ENCODE data around the gene PACS1.
"Not testable (repeated sequence)": the region's sequence is repeated elsewhere in the genome, so short reads cannot be mapped to it uniquely, and the experiment has no call there.

The PACS1 gene

GRCh38 chr11:66112601-66113499, 42.8 kb downstream of the PACS1 start:
- no peak for FAIRE-seq

DNA sequence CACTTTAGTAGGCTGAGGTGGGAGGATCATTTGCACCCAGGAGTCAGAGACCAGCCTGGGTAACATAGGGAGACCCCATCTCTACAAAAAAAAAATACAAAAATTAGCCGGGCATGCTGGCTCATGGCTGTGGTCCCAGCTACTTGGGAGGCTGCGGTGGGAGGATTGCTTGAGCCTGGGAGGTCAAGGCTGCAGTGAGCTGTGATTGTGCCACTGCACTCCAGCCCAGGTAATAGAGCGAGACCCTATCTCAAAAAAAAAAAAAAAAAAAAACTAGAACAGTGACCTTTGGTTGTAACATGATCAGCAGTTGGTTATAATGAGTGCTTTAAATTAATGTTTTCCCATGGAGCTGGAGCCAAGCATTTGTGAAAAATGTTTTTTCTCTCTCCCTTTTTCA, 44.9 kb downstream of the PACS1 start:
- not testable (repeated sequence) for FAIRE-seq

DNA sequence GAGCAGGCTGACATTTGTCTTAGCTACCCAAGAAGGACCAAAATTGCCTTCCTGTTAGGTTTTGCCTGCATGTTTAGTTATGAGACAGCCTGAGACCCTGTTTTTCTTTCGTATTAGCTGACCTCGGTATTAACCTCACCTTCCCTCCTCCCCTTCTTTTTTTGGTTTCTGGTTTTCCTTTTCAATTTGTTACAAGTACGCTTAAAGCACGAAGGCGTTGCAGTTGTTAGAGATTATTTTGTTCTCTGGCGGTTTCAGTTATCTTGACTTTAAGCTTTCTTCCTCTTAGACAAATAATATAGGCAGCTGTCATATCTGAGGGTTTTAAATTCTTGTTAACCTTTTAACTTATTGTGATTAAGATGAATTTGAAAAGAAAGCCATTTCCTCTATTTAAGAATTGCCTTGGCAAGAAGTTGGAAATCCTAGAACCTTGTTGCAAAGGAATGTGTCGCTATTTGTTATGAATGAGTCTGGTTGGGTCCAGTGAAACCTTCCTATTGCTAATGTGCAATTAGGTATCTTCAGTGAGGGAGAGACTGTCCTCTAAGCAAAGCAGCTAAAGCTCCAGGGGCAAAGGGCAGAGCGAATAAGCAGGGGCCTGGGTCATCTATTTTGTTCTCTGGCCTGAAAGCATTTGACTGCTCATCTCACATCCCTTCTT, 45.7 kb downstream of the PACS1 start:
- FAIRE-seq = no peak

- no peak for FAIRE-seq
These were observed 46.7 kb downstream of the PACS1 start for GRCh38 chr11:66116576-66117361.

DNA sequence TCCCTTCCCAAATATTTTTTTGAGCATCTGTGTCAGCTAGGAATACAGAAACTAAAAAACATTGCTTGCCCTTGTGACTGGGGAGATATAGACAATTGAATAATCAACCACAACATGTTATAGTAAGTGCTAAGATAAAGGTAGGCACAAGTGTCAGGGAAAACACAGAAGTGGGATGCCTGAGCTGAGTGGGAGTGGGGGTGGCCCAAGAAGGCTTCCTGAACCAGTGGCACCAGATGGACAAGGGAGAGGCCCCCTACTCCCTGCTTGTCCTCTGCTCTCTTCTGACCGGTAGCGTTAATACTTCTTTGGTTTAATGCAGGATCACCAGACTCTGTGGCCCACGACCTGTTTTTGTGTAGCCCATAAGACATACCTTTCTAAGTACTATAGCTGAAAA, 48.8 kb downstream of the PACS1 start:
- no peak for FAIRE-seq

DNA sequence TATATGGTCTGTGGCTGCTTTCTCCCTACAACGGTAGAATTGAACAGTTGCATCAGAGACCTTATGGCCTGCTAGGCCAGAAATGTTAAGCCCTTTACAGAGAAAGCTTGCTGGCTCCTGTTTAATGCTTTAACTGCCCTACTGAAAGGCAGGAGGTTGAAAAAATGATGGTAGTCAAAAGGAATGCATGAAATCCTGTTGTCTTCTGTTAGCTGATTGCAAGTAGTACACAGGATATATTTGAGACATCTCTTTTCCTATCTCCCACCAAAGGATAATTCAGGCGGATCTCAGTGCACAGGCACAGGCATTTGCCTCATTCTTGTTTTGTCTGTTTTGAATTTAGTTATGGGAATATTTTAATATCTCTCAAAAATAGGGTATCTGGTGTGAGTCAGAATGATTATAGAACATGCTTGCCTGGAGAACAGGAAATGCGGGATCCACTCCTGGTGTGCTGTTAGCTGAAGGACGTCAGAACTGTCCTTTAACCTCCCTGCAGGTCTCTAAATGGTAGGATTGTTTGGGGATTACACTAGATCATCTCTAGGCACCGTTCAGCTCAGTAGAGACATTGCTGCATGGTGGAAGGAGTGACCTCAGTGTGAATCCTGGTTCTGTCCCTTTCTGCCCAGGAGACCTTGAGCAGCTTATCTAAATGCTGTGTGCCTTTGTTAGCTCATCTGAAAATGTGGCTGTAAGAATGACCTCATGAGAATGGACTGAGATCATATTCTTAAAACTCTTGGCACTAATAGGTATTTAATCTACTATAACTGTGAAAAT, 49.5 kb downstream of the PACS1 start:
- FAIRE-seq = no peak

DNA sequence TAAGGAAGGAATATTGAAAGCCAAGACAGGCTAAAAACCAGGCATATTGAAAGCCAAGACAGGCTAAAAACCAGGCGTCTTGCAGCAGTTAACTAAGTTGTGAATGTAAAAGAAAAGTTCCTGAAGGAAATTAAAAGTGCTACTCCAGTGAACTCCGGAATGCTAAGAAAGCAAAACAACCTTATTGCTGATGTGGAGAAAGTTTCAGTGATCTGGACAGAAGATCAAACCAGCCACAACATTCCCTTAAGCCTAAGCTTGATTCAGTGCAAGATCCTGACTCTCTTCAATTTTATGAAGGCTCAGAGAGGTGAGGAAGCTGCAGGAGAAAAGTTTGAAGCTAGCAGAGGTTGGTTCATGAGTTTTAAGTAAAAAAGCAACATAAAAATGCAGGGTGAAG, 51.4 kb downstream of the PACS1 start:
- no peak for FAIRE-seq

DNA sequence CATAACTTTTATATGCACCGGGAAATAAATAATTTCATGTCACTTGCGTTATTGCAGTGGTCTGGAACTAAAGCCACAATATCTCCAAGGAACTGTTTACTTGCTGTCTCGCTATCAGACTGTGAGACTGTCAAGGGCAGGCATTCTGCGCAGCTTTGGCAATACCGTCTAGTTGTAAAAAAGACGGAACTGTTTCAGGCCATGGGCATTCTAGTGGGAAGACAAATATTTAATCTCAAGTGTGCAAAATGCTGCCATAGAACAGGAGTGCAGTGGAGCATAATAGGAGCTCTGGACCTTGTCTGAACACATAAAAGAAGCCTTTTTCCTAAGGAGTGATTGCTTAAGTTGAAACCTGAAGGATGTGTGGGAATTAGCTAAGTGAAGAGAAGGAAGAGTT, 53.8 kb downstream of the PACS1 start:
- no peak for FAIRE-seq

- FAIRE-seq = no peak
These were observed 54.5 kb downstream of the PACS1 start for GRCh38 chr11:66124564-66124963.

DNA sequence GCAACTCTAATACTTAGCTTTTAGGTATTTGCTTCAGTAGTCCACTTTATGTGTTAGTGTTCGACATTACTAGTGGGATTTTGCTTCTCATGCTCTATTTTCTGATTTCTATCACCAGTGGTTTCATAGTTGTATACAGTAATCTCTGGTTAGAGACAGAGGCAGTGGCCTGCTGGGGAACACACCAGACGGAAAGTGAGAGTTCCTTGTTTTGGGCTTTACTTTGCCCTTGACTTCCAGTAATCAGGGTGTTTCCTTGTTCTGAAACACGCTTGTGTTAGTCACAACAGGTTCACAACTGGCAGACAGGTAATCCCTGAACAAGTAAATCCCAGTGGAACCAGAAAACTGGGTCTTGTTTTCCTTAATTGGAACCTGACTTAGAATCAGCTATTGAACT, 56.0 kb downstream of the PACS1 start:
- FAIRE-seq = no peak

DNA sequence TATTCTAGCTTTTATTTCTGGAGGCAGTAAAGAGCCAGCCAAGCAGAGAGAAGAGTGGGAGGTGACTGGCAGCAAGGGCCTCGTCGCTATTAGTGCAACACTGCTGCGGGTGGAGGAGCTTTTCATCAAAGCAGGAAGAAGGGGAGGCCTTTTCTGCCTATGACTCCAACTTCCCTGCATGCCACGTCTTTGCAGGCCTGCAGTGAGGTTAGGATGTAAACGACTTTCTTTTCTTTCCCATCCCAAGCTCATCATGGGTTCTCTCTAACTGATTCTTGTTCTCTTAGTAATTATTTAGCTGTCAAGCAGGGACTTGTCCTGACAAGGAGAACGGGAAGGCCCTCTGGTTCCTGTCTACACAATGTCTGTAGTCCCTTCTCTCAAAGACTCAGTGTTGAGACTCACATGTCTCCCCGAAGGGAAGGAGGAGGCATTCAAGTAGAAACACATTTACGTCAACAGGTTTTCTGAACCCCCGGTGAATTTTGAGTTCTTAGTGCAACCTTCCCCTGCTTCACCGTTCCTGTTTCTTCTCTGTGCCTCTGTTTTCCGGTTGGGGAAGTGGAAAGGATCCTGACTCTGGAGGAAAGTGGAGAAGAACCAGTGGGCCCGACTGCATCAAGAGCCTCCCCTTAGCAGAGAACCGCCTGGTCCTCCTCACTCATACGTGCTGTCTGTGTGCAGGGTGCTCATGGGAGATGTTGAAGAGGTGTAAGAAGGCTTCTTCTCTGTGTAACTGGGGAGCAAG, 56.9 kb downstream of the PACS1 start:
- FAIRE-seq = no peak

- no peak for FAIRE-seq
These were observed 60.9 kb downstream of the PACS1 start for GRCh38 chr11:66130978-66131377.

GRCh38 chr11:66131937-66132632, 62.0 kb downstream of the PACS1 start:
- FAIRE-seq = no peak

- FAIRE-seq = no peak
These were observed 63.2 kb downstream of the PACS1 start for GRCh38 chr11:66133216-66133775.

DNA sequence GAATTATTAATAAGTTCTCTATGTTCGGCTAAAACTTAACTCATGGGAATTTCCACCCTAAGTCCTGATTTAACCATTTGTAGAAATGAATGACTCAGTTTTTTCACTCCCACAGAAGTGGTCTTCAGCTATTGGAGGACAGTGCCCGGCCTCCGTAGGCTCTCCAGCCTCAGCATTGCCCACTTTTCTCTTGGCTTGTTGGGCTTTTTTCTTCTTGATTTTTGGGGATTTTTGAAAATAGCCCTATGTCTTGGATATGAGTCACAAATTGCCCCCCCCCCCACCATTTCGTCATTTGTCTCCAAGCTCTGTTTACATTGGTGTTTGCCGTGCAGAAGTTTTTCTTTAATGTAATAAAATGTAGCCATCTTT, 66.7 kb downstream of the PACS1 start:
- FAIRE-seq = no peak

GRCh38 chr11:66139817-66140404, 69.8 kb downstream of the PACS1 start:
- no peak for FAIRE-seq

GRCh38 chr11:66142370-66143263, 72.5 kb downstream of the PACS1 start:
- no peak for FAIRE-seq

GRCh38 chr11:66143264-66143566, 73.1 kb downstream of the PACS1 start:
- FAIRE-seq = no peak

DNA sequence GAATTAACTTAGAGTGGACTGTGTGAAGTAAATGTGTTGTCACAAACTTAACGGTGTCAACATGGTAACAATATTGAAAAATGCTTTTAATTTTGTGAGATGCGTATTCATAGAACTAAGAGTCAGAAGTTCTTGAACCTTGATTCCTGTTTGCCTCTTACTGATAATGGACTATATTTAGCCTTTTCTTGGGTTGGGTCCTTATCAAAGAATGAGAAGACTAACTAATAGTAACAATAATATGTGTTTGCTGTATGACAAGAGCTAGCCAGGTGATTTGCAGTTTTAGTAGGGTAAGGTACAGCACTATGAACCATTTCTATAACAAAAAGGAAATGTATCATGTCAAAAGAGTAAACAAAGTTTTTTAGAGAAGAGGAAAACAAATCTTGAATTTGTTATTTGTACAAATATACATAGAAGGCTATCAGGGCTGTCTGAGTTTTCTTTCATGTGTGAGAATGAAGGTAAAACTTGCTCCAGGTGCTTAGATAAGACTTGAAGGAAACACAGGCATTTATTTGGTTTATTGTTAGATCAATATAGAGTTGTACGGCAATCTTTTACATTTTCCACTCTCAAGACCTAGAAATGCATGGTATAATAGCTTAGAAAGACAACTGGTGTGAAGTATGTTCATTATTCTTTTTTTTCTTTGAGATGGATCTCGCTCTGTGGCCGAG, 74.1 kb downstream of the PACS1 start:
- no peak for FAIRE-seq

Data from G401.6 (cell line).